Stimulated activated CD4-positive, alpha-beta T cell treated with anti-CD3 and anti-CD28 coated beads, Interleukin-2, amount 100 ng/mL, for 48 hours (primary cell): ENCODE measurements around the gene SCNM1.

Experiments
- DNase-seq, 2 donors: peaks; one replicate each; pipeline ENCODE4 v3.0.0-alpha.2; 2020

Gene SCNM1

DNA sequence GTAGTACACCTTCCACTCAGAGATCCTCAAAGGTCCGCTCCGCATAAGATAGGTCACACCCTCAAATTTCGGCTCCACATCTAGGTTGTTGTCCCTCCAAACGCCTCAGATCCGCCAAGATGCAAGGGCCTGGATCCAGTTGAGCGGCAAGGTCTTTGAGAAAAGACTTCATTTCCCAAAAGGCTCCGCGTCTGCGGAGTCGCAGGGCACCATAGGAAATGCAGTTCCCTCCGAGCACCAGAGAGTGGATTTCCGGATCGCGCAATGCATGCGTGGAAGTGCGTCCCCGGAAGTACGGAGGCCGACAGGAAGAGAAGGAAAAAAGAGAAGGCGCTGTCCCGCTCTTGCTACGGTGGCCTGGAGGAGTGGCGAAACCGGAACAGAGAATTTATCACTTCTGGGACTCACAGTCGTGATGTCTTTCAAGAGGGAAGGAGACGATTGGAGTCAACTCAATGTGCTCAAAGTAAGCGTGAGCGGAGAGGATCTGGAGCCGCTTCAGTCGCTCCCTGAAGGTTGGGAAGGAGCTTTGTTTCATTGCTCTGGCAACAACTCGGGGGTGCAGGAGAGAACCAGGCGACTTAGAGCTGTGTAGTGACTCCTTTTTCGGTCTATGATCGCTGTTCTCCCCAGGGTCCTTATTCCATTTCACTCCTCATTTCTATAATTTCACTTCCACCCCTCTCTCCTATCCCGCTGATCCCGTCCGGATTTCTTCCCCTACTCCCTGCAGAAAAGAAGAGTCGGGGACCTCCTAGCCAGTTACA, at the start of gene SCNM1, which contains the start of gene LYSMD1:
SCNM1 (plus strand) TSS at position 407 of the 767 bp plus-strand sequence; CDS start at position 416, 9 bp downstream.
LYSMD1 (minus strand) TSS at position 165 of the 767 bp plus-strand sequence. CDS start 644 bp downstream, outside the sequence.
- DNase-seq = peak; percentile 93 to 94

GRCh38 chr1:151124763-151125403, 41.1 kb upstream of the SCNM1 start:
- no peak for DNase-seq

GRCh38 chr1:151128800-151129199, 37.1 kb upstream of the SCNM1 start:
- DNase-seq = no peak

DNA sequence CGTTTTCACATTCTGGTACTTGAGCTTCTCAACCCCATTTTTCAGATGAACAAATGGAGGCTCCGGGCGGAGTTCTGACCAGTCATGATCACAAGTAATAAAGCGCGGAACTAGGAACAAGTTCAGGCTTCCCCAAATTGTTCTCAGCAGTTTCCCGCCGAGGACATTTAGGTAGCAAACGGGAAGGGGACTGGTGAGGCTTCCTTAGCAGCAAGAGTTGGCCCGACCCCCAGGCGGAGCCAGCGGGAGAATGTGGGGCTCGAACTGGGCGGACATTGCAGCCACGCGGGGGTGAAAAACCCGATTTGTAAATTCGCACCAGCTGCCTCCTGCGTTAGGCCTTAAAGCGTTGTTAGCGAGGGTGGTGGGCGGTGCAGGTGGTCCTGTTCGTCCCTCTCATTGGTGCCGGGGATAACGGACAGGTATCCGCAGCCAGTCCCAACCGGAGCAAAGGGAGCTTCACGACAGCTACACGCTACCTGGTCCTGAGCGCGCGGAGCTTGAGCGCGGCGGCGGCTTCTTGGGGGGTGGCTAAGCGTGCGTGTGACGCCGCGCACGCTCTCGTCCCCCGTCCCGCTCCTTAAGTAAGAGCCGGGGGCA, 34.9 kb upstream of the SCNM1 start:
- peak; percentile 63 to 72 for DNase-seq

DNA sequence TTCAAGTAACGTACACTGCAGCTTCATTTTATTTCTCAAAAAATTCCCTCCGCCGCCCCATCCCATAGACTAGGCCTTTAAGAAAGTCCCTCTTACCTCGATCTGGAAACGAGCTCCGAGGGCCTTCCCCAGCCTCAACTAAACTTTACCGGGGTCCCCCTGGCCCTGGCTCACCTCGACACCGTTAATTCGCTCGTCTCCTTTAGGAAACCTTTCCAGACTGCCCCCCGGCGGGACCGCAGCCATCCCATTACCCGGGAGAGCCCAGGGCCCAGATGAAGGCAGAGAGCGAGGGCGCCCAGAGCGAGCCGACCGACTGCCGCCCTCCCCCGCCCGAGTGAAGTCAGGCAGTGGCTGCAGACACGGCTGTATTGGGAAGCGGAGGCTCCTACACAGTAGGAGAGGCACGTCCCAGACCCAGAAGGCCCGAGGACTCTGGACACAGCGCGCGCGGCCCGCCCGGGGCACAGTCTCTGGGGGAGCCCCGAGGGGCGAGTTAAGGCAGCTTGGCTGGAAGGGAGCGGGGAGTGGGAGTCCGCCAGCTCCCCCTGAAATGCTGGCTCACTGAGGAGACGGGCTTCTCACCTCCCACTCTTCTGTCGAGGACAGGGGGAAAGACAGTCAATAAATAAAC, 34.1 kb upstream of the SCNM1 start:
- no peak for DNase-seq

GRCh38 chr1:151132335-151133017, 33.5 kb upstream of the SCNM1 start:
- no peak for DNase-seq

DNA sequence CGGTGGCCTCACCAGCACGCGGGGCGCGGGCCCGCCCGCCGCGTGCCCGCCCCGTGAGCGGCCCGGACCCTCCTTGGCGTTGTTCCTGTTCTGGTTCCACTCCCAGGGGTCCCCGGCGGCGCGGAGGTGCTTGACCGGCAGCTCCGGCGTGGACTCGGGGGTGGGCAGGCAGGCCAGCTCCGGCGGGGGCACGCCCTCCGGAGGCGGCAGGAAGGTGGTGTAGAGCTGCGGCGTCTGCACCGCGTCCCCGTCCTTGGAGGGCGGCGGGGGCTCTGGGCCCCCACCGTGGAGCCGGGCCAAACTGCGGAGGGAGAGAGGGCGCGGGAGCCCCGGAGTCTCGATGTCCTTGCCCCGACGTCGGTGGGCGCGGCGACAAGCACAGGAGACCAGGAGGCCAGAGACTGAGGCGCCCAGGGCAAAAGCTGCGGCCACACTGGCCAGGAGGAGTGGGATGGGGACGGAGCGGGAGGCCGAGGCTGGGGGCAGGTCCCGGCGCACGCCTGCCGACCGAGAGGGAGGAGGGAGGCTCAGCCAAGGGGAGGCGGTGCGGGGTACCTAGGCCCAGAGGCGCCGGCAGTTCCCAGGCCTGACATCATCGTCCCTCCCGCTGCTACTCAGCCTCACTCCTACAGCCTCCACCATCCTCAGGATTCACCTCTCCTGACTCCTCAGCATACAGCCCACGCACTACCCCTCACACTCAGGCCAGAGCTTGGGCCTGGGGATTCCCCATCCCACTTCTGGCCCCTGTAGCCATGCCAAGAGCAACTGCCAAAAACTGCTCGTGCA, 32.7 kb upstream of the SCNM1 start:
- no peak for DNase-seq

DNA sequence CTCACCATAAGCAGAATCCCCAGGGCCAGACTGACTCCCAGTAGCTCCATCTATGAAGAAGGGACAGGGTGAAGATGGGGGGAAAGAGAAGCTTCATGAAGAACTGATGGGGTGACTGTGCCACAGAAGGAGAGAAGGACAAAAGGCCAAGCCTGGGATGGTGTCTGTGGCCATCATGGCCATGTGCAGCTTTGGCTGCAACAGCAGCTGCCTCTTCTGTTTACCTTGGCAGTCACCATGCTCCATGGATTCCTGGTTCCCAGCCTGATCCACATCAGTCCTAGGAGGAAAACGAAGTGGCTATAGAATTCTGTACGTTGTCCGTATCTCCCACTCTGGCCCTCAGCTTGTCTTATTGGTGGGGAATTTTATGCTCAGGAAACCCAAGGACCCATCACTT, 31.5 kb upstream of the SCNM1 start:
- no peak for DNase-seq

DNA sequence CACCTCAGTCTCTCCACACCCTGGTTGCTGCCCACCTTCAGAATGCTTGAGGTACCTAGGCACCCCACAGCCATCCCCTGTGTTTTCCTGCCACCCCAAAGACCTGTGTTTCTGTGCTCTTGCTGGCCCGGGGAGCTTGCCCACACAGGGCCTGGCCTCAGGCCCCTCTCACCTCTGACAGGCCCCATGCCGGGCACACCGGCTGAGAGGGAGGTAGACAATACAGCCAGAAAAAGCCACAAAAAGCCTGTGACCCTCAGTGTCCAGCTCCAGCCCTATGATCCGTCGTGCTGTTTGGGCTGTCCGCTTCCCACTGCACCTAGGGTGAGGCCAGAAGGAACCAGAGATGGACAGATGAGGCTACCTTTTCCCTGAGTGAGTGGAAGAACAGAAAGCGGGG, 31.0 kb upstream of the SCNM1 start:
- no peak for DNase-seq

GRCh38 chr1:151135433-151136385, 30.2 kb upstream of the SCNM1 start:
- no peak for DNase-seq

DNA sequence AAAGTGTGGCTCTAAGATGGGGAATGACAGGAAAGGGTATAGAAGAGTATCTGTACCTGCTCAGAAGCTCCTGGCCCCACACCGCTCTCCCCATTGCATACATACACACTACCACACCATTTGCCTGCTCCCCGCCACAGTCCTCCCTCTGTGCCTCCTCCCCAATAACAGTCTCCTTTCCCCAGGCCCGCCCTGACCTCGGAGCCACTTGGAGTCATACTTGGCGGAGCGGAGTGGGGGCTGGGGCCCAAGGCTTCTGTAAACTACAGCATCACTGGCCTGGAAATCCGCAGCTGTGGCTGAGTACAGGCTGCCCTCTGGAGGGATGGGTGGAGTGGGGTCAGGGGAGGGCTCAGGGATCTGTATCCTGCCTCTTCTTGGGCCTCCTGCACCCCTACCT, 28.2 kb upstream of the SCNM1 start:
- DNase-seq = no peak

- no peak for DNase-seq
These were observed 23.4 kb upstream of the SCNM1 start for GRCh38 chr1:151142411-151143056.

- no peak for DNase-seq
These were observed 22.9 kb upstream of the SCNM1 start for GRCh38 chr1:151143057-151143435.

GRCh38 chr1:151143986-151144385, 22.0 kb upstream of the SCNM1 start:
- no peak for DNase-seq

DNA sequence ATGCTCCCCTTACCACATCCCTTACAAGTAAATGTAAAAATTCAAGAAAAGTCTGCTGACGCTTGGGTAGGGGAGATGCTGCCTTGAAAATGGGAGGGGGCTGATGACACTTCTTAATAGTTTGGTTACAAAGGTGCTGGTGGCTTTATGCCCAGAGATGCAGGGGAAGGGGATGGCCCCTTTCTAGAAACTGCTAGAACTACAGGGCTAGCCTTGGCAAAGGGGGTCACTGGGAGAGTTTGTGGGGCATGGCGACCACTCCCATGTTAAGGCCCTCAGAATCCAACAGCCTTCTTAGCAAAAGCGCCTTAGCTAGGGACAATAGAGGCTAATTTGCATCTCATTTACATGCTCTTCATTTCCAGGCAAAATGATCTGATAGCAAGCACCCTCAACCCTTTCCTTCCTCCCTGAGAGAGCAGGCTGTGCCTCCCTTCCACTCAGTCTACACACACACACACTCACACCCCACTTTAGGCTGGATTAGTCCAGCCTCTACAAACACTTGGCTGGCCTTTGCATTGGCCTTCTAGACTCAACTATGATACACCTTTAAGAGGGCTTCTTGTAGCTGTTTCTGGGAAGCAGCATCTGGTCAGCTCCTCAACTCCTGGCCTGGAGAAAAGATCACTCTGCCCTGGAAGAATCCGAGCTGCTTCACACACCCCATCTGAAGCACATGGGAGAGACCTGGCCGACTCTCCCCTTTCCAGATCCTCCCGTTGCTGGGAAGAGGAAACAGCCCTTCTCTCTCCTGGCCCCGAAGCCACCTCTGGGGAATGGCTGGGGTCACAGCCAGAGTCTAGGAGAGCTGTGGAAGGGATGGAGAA, 21.3 kb upstream of the SCNM1 start:
- no peak for DNase-seq

DNA sequence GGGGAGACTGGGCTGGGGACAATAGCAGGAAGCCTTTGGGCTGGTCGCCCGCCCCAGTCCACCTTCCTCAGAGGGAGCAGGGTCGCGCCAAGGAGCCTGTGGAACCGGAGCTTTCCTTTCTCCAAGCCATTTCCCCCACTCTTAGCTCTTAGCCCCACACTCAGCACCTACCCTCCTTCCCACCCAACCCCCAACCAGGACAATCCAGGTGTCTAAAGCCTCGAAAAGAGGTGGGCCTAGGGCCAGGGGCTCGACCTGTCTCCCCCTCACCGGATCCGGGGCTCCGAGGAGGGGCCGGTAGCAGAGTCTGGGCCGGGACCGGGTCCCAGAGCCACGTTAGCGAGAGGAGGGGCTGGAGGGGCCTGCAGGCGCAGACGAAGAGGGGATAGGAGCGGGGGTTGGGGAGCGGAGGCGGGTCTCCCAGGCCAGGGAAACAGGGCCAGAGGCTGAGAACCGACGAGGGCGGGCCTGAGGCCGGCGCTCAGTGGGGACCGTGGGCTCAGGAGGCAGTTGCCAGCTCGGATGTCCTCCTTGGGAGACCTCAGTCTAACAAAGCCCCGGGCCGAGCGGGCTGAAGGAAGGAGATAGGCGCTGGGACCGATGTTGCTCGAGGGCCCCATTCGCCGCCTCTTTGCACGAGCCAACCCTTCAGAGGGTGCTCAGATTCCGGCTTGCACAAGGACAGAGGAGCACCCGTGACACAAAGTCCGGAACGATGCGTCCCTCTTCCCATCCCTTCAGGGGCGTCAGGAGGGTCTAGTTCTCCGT, 20.5 kb upstream of the SCNM1 start:
- DNase-seq = no peak

- DNase-seq = no peak
These were observed 19.9 kb upstream of the SCNM1 start for GRCh38 chr1:151146072-151146411.

DNA sequence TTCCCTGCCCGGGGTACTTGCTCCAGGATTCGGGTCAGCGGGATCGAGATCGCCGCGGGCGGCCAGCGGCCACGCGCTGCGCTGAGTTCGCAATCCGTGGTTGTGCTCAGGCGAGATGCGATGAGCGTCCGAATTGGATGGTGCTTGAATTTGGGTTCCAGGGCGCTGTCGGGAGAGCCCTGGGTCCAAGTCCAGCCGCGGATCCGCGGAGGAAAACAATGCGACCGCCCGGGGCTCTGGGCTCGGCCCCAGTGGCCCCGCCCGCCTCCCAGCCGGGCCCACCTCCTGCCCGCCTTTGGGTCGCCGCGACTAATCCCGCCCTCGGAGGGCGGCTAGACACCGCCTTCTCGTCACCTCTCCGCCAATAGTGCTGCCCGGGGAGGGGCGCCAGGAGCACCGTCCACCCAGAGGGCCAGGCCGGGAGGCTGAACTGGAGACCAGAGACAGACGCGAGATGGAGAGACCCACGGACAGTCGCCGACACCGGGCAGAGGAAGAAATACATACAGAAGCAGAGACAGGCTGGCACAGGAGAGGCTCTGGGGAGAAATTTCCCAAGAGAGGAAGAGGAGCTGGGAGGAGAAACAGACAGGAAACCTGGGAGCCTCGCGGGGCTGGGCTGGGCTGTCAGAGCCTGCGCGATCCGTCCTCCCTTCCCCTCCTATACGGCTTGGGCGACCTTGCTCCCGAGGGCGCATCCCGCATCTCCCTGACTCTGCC, 19.4 kb upstream of the SCNM1 start, which contains the start of gene SEMA6C:
SEMA6C (minus strand) TSS at position 220 of the 720 bp plus-strand sequence. CDS start 4,010 bp downstream, outside the sequence.
- DNase-seq = peak; percentile 79 to 80
